ENCODE results near the gene DYRK1B.

DNA sequence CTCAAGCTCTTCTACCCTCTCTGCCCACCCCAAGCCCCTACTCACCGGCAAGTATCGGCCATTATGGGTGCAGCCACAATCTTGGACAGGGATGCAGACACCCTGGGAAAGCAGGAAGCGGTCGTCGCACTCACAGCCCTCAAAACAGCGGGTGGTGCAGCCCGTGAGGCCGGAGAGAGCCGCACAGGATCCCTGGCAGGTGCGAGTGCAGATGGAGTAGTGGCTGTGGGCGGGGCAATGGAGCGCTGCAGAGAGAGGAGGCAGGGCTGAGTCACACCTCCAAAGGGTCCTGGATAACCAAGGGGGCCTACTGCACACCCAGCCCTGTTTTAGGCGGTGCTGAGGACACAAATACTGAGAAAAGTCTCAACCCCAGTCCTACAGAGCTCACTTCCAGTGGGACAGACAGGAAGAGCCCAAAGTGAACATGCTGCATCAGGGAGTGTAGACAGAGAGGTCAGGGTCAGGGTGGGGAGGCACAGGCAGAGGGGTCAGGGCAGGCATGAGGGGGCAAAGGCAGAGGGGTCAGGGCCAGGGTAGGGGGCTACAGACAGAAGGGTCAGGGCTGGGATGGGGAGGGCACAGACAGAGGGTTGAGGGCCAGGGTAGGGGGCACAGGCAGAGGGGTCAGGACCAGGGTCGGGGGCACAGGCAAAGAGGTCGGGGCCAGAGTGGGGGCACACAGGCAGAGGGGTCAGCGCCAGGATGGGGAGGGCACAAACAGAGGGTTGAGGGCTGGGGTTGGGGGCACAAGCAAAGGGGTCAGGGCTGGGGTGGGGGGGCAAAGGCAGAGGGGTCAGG is 36.4 kb upstream of the DYRK1B start:
- no peak for TF ChIP-seq CTCF (IDR thresholded peaks at IDR 0.05)
- no peak for TF ChIP-seq EZH2 (IDR thresholded peaks at IDR 0.05; ENCODE audit: borderline replicate concordance, insufficient read depth, low read depth, low read length, poor library complexity, severe bottlenecking)
